Hypothalamus (tissue), 51 donors: ENCODE data around the gene IL23A.

Experiments
- DNase-seq, 51 donors: peaks; one replicate each; lab custom pipeline; 2025; lab: John Stamatoyannopoulos, UW

The IL23A gene

GRCh38 chr12:56359851-56360767, 21.4 kb downstream of the IL23A start, which contains the start of gene STAT2:
Gene STAT2, minus strand, starts transcription at chr12:56360107. Its CDS starts 3,536 bp downstream, at chr12:56356571.
- DNase-seq, result peak; percentile 80 to 100 (median 99)

DNA sequence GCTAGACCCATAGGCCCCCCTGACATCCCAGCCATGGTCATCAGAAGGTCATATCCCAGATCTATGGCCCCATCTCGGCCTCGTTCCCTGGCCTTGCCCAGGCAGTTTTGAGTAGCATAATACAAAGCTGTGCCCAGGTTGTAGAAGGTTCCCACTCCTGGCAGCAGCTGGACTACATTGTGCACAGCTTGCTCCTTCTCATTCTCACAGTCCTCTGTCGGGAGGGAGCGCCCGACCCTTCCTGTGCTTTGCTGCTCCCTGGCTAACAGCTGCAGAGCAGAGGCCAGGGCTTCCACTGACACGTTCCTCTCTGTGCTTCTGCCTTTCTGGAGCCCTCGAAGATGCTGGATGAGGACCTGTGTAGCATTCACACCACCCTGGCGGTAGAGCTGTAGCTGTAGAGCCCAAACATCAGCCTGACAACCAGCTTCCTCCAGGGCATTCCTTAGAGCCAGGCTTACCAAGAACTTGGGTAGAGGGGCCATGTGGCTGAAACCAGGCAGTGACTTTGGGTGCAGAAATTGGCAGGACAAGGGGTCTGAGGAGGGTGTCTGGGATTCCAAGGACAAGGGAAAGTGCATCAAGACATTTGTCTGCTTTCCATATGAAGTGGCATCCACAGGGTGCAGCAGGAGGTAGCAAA, 22.9 kb downstream of the IL23A start:
- no peak for DNase-seq

DNA sequence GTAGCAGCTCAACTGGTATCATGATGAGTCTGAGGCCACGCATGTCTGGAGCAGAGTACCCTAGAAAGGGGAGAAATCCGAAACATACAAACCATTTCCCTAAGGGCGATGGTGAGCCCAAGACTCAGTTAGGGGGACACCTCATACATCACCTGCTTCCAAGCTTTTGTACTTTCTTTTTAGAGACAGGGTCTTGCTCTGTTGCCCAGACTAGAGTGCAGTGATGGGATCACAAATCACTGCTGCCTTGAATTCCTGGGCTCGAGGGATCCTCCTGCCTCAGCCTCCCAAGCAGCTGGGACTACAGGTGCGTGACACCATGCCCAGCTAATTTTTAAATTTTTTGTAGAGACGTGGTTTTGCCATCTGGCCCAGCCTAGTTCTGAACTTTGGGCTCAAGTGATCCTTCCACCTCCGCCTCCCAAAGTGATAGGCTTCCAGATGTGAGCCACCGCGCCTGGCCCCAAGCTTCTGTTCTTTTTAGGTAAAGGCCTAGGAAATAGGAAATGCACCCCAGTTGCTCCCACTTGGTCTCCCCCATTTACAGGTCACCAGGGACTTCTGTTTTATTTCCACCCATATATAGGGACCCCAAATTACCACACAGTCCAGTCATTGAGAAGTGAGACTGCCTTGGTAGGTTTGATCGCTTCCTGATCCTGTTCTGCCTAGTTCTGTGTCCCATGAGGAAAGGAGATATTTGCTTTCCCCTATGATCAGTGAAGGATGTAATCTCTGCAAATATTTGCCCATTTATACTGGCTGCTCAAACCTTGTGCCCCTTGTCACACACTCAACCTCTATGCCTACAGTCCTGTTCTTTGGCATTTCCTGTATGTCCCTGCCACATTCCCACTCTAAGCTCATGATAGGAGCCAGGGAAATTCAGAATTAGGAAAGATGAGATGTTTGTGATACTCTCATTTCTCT, 23.7 kb downstream of the IL23A start, which contains the start of gene APOF:
TSS of gene APOF (minus strand) at position 728 of the 930 bp plus-strand sequence. CDS start at position 616, 112 bp downstream.
- DNase-seq, result no peak

- no peak for DNase-seq
Measured at GRCh38 chr12:56366948-56367347, 28.3 kb downstream of the IL23A start.

- DNase-seq, result no peak
Measured at GRCh38 chr12:56373515-56373914, 34.8 kb downstream of the IL23A start.

DNA sequence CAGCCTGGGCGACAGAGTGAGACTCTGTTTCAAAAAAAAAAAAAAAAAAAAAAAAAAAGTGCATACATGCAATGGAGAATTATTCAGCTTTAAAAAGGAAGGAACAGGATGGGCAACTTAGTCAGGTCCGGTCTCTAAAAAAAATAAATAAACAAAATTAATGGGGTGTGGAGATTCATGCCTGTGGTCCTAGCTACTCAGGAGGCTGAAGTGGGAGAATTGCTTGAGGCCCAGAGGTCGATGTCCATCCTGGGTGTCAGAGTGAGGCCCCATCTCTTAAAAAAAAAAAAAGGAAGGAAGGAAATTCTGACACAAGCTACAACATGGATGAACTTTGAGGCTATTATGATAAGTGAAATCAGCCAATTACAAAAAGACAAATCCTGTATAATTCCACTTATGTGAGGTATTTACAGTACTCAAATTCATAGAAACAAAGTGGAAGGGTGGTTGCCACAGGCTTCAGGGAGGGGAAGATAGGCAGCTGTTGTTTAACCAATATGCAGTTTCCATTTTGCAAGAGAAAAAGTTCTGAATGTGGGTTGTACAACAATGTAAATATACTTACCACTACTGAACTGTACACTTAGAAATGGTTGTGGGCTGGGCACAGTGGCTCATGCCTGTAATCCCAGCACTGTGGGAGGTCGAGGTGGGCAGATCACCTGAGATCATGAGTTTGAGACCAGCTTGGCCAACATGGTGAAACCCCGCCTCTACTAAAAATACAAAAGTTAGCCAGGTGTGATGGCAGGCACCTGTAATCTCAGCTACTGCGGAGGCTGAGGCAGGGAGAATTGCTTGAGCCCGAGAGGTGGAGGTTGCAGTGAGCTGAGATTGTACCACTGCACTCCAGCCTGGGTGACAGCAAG, 36.3 kb downstream of the IL23A start:
- DNase-seq, result no peak

DNA sequence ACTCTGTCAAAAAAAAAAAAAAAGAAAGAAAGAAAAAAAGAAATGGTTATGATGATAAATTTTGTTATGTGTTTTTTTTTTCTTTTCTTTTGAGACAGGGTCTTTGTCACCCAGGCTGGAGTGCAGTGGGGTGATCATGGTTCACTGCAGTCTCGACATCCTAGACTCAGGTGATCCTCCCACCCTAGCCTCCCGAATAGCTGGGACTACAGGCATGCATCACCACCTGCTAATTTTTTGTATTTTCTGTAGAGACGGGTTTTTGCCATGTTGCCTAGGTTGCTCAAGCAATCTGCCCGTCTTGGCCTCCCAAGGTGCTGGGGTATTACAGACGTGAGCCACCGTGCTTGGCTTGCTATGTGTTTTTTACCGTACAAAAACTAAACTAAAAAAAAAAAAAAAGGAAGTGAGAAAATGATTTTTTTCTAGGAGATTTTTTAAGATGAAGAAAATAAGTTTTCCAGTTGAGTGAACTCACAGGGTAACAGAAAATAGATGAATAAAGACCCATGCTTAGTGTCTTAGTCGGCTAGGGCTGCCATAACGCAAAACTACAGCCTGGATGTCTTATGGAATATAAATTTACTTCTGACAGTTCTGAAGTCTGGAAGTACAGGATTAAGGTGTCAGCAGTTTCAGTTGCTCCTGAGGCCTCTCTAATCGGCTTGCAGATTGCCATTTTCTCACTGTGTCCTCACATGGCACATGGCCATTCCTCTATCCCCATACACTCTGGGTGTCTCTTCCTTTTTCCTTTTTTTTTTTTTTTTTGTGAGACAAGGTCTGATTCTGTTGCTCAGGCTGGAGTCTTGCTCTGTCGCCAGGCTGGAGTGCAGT, 37.1 kb downstream of the IL23A start:
- no peak for DNase-seq

- DNase-seq, result no peak
Measured at GRCh38 chr12:56377310-56377988, 38.8 kb downstream of the IL23A start.

DNA sequence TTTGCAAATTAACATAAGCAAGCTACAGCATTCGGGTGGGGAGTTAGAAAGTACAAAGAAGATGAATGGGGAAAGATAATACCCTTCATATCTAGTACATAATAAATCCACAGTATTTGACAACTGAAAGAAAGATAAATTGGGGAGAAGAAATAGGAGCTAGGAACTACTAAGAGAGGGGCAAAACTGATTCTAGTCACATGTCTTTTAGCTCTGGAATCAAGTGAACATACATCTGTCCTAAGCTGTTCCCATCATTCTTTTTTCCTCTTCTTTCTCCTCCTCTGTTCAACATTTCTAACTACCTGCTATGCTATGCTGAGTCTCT, 39.3 kb downstream of the IL23A start:
- no peak for DNase-seq

- no peak for DNase-seq
Measured at GRCh38 chr12:56382611-56383010, 43.9 kb downstream of the IL23A start.

GRCh38 chr12:56385873-56386272, 47.2 kb downstream of the IL23A start:
- DNase-seq, result no peak

DNA sequence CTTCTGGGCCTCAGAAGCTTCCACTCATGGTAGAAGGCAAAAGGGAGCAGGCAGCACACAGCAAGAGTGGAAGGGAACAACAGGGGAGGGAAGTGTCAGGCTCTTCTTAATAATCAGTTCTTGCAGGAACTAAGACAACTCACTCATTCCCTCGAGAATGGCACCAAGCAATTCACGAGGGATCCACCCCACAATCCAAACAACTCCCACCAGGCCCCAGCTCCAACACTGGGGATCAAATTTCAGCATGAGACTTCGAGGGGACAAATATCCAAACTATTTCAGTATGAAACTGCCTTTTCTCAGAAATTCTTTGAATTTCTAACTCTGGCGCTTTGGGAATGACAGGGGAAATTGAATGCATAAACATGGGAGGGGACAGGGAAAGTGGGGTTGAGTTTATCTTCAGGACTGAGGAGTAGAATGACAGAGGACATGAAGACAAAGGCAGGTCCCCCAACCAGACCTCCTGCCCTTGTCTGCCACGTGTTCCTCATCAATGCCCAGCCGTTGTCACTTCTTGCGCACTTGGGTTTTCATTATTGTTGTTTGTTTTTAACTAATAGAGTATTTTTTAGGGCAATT, 48.6 kb downstream of the IL23A start:
- no peak for DNase-seq

DNA sequence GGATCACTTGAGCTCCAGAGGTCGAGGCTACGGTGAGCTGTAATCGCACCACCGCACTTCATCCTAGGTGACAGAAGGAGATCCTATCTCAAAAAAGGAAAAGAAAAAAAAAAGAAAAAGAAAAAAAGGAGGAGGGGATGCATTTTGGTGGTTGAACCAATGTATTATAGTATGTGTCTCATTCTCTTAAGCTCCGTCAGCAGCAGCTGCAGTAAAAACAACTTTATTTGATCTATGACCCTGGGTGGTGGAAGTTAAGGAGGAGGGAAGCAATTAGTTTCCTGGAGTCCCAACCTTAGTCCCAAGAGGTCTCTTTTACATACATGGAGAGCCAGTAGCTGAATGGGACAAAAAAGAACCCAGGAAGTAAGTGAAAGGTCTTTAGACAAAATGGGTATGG, 50.7 kb downstream of the IL23A start:
- no peak for DNase-seq
